ENCODE results near the gene PRDM1.

Gene PRDM1

DNA sequence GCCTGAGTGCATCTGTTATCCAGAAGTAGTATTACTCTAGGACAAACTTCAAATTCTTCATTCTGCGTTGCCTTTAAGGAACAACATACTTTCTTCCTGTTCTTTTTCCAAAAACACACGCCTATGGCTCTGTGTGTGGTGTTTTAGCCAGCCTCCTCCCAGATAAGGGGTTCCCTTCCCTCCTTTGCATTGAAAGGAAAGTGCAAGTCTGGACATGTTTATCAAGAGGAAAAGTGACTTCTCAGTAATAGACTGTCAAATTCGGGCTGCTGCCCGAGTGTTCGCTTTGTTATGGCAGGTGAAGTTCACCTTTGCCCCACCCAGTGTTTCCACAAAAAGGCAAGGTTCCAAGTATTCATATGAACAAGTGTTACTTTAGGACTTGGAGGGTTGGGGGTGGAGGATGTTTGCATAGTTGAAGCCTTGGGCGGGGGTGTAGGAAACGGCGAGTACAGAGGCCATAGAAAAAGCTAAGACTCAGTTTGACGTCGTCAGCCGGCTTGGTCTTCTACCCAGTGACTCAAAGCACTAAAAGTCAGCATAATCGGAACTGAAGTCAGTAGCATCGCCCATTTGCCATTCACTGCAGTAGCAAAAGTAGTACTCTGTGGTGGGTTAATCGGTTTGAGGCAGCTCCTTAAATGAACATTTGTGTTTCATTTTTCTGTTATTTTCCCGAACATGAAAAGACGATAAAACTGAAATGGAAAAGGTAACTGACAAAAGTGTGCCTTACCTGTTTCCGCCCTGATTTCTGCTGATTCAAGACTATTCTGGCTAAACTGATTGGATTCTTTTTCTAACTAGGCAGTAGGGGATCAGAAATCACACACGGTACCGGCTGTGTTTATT lies 12.5 kb downstream of the PRDM1 start:
- no peak for DNase-seq

DNA sequence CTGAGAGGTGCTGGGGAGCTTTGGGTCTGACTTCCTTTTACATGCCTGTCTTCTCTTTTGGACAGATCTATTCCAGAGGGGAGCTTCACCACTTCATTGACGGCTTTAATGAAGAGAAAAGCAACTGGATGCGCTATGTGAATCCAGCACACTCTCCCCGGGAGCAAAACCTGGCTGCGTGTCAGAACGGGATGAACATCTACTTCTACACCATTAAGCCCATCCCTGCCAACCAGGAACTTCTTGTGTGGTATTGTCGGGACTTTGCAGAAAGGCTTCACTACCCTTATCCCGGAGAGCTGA lies 13.1 kb downstream of the PRDM1 start:
- DNase-seq = no peak

DNA sequence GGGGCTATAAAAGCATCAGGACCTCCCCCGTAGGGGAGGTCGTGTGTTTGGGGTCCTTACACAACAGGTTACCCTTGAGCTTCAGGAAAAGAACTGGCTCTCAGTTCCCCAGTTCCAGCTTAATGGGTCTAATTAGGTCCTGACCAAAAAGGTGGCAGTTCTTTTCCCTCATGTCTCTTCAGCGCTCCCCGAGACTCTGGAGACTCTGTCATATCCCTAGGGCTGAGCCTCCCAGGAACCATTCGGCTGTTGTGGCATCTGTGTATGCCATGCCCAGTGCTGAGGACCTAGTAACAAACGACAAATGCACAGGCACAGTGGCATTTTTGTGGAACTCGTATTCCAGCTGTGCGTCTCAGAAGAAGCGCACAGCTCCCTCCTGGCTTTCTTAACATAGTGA lies 14.6 kb downstream of the PRDM1 start:
- DNase-seq = no peak

DNA sequence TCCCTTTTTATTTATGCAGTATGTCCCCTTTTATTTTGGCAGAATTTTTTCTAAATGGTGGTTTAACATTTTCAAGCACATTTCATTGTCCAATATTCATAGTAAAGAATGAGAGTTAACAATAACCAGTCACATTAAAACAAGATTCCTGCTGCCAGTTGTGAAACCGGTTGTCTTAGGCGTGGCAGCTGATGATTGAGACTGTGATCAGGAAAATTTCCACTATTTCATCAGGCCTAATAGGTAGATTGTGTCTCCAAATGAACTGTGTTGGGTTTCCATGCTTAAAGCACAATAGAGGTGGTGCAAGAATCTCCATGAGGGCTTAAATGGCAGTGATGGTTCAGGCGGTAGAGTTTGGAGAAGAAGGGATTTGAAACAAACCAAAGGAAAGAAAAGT lies 15.3 kb downstream of the PRDM1 start:
- no peak for DNase-seq

DNA sequence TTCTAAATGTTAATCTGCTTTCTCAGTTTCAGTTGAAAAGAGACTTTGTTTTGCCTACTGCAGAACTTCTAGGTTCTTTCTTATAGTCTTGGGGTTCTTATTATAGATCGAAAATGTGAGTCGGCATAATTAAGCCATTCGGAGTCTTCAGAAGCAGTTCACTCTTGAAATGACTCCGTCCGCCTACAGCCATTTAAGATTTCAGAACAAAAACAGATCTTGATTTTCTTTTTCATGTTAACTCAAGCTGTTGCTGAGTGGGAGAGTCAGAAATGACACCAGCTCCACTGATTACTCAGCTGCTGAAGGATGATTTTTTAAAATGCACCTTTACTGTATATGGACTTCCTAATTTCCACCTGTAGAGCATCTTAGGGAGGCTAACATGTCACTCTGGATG lies 15.9 kb downstream of the PRDM1 start:
- DNase-seq = no peak

DNA sequence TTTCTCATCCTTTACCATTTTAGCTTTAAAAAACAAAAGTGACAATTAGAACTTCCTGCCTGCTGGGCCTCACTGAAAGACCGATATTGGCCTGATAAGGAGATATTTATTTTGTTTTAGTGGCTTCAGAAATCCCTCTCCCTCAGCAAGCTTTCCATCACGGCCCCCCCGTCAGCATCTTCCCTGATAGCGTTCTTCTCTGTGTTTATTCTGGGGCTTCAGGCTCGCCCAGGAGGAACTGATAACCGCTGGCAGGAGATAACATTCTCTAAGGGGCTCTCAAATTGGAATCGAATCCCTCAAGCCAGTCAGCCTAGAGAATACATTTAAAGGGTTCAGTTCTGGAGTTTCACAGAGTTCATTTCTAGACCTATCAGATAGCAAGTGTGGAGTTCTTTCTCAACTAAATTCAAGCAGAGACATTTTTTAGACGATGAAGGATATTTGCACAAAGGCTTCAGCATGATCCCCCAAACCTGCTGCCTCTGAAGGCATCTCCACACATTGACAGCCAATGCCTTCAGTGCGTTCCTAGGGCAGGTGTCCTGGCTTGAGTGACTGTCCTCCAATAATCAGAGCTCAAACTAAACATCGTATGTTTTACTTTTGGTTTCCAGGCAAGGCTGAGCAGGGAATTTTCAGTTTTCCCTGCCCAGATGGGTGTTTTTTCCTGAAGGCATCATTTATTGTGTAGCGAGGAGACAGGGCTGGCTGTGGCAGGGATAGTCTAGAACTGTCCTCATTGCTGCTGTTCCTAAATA lies 17.0 kb downstream of the PRDM1 start:
- no peak for DNase-seq

DNA sequence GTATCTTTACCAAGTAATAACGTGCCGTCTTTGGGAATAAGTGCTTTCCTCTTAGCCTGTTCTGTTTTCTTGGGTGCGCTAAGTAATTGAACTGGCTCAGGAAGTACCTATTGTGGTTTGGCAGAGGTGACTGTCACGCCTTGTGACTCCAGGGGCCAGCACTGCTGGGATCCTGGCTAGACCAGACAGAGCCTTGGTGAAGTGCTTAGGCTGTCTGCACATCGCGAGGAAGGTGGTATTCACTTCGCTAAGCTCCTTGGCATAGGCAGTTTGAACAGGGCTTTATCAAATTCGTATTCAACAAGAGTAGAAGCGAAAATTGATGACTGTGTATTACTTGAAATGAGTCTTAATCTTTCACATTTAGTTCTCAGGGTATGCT lies 17.6 kb downstream of the PRDM1 start:
- no peak for DNase-seq

DNA sequence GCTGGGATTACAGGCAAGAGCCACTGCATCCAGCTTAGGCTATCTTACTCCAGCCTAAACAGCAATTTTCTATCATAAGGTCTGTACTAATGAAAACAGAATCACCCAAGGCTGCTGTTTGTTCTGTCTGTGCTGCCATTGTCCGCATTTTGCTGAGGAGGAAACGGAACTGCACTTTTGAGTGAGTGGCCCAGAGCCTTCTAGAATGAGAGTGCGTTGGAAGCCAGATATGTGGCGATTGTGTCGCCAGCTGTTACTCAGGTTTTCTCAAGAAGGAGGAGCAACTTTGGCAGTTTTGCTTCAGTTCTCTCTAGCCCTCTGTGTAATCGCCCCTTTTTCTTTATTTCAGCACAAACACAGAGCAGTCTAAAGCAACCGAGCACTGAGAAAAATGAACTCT lies 18.3 kb downstream of the PRDM1 start:
- no peak for DNase-seq

DNA sequence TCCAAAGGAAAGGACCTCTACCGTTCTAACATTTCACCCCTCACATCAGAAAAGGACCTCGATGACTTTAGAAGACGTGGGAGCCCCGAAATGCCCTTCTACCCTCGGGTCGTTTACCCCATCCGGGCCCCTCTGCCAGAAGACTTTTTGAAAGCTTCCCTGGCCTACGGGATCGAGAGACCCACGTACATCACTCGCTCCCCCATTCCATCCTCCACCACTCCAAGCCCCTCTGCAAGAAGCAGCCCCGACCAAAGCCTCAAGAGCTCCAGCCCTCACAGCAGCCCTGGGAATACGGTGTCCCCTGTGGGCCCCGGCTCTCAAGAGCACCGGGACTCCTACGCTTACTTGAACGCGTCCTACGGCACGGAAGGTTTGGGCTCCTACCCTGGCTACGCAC lies 18.8 kb downstream of the PRDM1 start:
- DNase-seq = no peak

DNA sequence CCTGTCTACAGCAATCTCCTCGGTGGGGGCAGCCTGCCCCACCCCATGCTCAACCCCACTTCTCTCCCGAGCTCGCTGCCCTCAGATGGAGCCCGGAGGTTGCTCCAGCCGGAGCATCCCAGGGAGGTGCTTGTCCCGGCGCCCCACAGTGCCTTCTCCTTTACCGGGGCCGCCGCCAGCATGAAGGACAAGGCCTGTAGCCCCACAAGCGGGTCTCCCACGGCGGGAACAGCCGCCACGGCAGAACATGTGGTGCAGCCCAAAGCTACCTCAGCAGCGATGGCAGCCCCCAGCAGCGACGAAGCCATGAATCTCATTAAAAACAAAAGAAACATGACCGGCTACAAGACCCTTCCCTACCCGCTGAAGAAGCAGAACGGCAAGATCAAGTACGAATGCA lies 19.4 kb downstream of the PRDM1 start:
- no peak for DNase-seq

DNA sequence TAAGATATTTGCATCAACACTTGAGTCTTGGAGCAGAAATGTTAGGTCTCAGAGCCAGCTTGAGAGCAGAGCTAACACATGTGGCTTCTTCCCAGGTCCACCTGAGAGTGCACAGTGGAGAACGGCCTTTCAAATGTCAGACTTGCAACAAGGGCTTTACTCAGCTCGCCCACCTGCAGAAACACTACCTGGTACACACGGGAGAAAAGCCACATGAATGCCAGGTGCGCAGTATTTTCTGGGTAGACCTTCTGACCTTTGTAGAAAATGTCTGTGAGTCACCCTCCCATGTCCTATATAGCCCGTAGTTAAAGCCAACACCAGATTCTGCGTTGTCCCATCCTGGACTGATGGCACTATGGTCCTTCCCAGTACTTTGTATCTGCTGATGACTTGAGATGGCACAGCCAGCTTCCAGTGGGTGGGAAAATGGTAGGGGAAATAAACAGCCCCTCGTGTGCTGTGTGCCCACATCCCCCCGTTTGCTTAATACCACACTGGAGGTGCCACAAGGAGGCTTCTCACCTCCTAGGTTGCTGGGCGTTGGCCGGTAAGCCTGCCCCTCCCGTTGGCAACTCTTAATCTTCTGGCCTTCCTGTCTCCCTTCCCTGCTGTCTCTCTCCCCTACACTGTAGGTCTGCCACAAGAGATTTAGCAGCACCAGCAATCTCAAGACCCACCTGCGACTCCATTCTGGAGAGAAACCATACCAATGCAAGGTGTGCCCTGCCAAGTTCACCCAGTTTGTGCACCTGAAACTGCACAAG lies 20.3 kb downstream of the PRDM1 start:
- DNase-seq = no peak

DNA sequence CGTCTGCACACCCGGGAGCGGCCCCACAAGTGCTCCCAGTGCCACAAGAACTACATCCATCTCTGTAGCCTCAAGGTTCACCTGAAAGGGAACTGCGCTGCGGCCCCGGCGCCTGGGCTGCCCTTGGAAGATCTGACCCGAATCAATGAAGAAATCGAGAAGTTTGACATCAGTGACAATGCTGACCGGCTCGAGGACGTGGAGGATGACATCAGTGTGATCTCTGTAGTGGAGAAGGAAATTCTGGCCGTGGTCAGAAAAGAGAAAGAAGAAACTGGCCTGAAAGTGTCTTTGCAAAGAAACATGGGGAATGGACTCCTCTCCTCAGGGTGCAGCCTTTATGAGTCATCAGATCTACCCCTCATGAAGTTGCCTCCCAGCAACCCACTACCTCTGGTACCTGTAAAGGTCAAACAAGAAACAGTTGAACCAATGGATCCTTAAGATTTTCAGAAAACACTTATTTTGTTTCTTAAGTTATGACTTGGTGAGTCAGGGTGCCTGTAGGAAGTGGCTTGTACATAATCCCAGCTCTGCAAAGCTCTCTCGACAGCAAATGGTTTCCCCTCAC lies 21.0 kb downstream of the PRDM1 start:
- no peak for DNase-seq

DNA sequence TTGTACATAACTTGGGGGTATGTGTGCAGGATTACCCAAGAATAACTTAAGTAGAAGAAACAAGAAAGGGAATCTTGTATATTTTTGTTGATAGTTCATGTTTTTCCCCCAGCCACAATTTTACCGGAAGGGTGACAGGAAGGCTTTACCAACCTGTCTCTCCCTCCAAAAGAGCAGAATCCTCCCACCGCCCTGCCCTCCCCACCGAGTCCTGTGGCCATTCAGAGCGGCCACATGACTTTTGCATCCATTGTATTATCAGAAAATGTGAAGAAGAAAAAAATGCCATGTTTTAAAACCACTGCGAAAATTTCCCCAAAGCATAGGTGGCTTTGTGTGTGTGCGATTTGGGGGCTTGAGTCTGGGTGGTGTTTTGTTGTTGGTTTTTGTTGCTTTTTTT lies 22.0 kb downstream of the PRDM1 start:
- no peak for DNase-seq

DNA sequence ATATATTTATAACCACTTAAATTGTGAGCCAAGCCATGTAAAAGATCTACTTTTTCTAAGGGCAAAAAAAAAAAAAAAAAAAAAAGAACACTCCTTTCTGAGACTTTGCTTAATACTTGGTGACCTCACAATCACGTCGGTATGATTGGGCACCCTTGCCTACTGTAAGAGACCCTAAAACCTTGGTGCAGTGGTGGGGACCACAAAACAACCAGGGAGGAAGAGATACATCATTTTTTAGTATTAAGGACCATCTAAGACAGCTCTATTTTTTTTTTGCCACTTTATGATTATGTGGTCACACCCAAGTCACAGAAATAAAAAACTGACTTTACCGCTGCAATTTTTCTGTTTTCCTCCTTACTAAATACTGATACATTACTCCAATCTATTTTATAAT lies 22.9 kb downstream of the PRDM1 start:
- no peak for DNase-seq

DNA sequence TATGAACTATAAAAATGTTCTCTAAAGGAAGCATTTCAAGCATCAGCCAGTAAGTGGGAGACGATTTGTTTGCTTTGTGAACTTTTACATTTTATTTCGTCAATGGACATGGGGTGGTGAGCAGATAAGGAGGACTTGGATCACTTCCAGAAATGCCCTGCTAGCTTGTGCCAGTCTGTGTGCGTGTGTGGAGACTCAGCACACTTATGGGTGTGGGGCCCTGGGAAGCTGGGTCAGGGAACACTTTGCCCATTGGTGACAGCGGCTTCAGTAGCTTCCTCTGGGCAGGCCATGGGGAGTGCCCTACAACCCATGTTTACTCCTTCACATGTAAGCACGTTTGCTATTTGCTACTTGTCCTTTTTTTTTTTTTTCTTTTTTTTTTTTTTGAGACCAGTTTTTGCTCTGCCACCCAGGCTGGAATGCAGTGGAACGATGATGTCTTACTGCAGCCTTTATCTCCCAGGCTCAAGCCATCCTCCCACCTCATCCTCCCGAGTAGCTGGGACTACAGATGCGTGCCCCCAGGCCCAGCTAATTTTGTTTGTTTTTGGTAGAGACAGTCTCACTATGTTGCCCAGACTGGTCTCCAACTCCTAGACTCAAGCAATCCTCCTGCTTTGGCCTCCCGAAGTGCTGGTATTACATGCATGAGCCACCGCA lies 24.2 kb downstream of the PRDM1 start:
- no peak for DNase-seq

DNA sequence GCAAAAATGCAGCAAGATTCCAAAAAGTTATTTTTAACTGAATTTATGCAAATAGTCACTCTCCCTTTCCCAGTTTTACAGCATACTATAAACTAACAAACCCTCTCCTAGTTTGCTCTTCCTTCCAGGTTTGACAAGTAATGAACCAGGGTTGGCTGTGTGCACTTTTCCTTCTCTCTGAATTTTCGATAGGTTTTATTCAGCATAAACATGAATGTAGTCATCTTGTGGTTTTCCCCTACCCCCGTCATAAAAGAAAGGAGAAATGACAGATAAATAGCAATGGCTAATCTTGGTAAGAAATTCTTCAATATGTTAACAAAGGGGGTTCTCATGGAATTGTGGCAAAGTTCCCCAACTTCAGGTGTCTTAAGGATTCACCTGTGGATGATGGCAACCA lies 26.3 kb downstream of the PRDM1 start:
- no peak for DNase-seq

DNA sequence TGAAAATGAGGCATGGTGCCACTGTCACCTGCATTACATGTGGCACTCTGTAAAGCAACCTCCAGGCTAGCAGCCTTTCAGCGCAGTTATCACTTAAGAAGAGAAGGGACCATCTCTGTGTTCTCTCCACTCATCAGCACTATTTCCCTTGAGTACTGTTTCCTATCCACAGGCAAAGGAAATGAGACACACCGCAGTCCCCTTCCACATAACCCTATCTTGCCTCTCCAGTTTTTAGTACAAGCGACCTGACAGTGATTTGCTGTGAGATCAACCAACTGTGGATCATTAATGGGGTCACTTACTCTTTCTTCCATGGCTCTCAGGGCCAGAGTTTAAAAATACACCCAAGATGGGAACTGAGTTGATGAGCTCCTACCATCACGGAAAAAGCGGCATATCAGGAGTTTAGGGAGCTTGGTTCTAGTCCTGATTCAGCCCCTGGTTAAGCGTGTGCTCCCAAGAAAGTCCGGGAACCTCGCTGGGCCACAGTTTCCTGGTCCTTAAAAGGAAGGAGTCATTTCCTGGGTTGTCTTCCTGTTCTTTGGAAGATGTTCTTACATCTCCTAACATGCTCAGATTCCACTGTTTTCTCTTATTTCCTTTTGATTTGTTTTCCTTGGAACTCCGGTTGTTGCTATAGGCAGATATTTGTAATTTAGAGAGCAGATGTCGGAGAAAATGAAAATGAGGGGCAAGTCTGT lies 27.3 kb downstream of the PRDM1 start:
- DNase-seq = no peak

DNA sequence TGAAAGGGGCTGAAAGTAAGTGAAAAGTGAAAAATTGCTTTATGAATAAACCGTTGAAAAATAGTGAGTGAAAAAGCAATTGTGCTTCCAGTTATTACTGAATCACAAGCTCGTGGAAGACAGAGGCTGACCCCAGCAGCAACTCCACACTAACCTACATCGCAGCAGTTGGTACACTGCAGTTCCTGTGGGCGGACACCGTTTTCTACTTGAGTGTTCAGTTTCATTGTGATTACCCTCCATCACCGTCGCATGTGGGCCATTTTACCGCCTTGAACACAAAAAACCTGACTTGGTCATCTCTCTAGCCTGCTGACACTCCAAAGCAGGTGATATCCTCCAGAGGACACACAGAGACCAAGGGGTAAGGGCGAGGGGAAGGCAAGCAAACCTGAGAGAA lies 28.4 kb downstream of the PRDM1 start:
- no peak for DNase-seq

DNA sequence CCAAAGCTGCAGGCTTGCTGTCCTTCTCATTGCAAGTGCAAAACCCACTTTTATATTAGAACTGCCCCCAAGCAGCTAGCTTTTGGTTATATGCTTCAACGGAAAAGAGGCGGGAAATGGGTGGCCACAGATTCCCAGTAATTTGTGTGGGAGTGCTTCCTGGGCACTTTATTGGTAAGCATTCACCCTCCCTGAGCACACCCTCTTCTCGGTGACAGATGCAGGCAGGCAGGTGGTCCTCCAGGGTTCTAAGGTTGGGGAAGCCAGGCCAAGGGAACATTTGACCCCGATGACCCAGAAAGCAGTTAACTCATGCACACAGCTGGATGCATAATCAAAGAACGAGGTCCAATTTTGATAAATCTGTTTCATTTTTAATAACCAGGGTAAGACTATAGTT lies 29.1 kb downstream of the PRDM1 start:
- no peak for DNase-seq

DNA sequence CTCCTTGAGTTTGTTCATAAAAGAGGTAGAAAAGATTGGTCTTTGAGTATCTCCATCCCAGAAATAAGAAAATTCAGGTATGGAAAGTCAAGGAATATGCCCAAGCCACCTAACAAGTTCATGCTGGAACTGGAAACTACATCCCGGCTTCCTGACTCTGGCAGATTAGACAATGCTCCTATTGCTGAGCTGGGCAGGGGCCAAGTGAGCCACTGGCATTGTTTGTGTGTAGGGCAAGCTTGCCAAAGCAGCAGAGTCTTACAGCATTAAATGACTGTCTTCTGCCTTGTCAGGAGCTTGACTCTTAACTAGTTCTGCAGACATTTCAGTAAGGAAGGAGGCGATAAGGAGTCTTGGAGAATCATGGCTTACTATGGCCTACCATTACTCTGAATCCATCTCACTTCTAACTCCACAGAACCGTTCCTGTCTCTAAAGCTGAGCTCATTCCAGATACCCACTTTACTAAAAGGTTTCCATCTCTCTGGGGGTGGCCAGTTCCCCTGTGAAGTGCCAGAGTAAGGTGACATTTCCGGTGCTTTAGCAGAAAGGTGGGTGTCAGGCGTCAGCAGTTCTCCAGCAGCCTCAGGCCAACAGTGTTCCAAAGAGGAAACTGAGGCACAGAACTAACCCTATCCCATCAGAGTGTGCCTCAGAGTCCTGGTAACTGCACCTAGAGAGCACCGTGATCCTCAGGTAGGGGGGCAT lies 30.1 kb downstream of the PRDM1 start:
- DNase-seq = no peak

DNA sequence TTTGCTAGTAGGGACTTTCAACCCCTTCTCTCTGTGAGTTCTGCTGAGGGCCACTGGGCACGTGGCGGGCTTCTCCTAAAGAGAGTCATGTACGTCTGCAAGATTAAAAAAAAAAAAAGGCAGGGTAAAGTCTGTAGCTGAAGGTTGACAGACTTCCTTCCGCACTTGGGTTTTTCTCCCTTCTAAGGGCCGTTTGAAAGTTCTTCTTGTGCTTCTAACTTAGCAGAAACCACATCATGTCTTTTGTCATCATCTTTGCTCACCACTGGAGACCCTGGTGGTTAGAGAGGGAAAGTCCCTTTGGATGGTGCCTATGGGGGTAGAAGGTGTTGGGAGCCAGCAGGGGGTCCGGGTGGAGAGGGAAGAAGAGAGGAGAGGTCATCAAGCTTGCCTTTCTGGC lies 31.4 kb downstream of the PRDM1 start:
- DNase-seq = no peak

All from SIG-M5 (cell line).